ENCODE data around the gene KSR1. TPM values are rescaled to one million over a fixed set of nuclear protein-coding genes. Genes with fewer than 3 reads are reported as not detected.

KSR1 gene
- total and polyA plus RNA-seq, 2 donors (not counting 1 experiment from before 2014, with no cell fraction given): 5.3 to 10.1 TPM

GRCh38 chr17:27624539-27624938 is 168.3 kb downstream of the KSR1 start:
- no peaks in the 10 kb centered on the region for H3K36me3 ChIP-seq (ENCODE audit: control insufficient read depth, insufficient read depth, low read length)

GRCh38 chr17:27625856-27626255 is 169.6 kb downstream of the KSR1 start:
- Histone ChIP-seq H3K9ac (ENCODE audit: insufficient read depth, low read length) (no peak overlapping the region), H3K79me2 (ENCODE audit: control insufficient read depth, insufficient read depth, low read length) (no peaks in the 10 kb centered on the region)
- TF ChIP-seq EZH2 (IDR thresholded peaks at IDR 0.05; ENCODE audit: low read length, missing control alignments) (no peak), CTCF (conservative IDR thresholded peaks at IDR 0.05 in 1 of 2, IDR thresholded peaks at IDR 0.05 in 1 of 2; ENCODE audit: low read depth in 1 of 2, low read length in 2 of 2) (no peak)

More at GRCh38 chr17:27624539-27624938, 168.3 kb downstream of the KSR1 start:
- Histone ChIP-seq H3K4me3 (replicated peaks in 1 of 4; ENCODE audit: control extremely low read depth in 1 of 4, insufficient read depth in 1 of 4, low read depth in 3 of 4, low read length in 4 of 4) (no peak overlapping the region), H3K27me3 (ENCODE audit: control insufficient read depth, insufficient read depth, low read length) (no peaks in the 10 kb centered on the region), H3K9ac (ENCODE audit: insufficient read depth, low read length) (no peak overlapping the region), H3K79me2 (ENCODE audit: control insufficient read depth, insufficient read depth, low read length) (no peaks in the 10 kb centered on the region), H3K4me2 (ENCODE audit: extremely low read depth, insufficient read depth, low read length) (no peak overlapping the region), H4K20me1 (ENCODE audit: control insufficient read depth, extremely low read depth, insufficient read depth, low read length) (no peaks in the 10 kb centered on the region), H3K27ac (ENCODE audit: insufficient read depth, low read length) (no peak overlapping the region), H2AFZ (ENCODE audit: low read length) (no peak overlapping the region), H3K4me1 (ENCODE audit: control insufficient read depth, extremely low read depth, insufficient read depth, low read length) (no peaks in the 10 kb centered on the region), H3K9me3 (ENCODE audit: control insufficient read depth, insufficient read depth, low read depth, low read length) (no peaks in the 10 kb centered on the region)
- TF ChIP-seq EZH2 (IDR thresholded peaks at IDR 0.05; ENCODE audit: low read length, missing control alignments): no peak
- TF ChIP-seq CTCF (conservative IDR thresholded peaks at IDR 0.05 in 1 of 2, IDR thresholded peaks at IDR 0.05 in 1 of 2; ENCODE audit: low read depth in 1 of 2, low read length in 2 of 2): no peak
- no peak for DNase-seq (ENCODE audit: low read depth in 2 of 2)

GRCh38 chr17:27627514-27627913 is 171.3 kb downstream of the KSR1 start:
- Histone ChIP-seq H3K79me2 (ENCODE audit: control insufficient read depth, insufficient read depth, low read length) (no peaks in the 10 kb centered on the region), H3K4me1 (ENCODE audit: control insufficient read depth, extremely low read depth, insufficient read depth, low read length) (peaks cover 5% of the 10 kb centered on the region), H2AFZ (ENCODE audit: low read length) (no peak overlapping the region), H3K4me3 (replicated peaks in 1 of 4; ENCODE audit: control extremely low read depth in 1 of 4, insufficient read depth in 1 of 4, low read depth in 3 of 4, low read length in 4 of 4) (no peak overlapping the region), H3K4me2 (ENCODE audit: extremely low read depth, insufficient read depth, low read length) (no peak overlapping the region), H3K27me3 (ENCODE audit: control insufficient read depth, insufficient read depth, low read length) (no peaks in the 10 kb centered on the region), H4K20me1 (ENCODE audit: control insufficient read depth, extremely low read depth, insufficient read depth, low read length) (no peaks in the 10 kb centered on the region), H3K36me3 (ENCODE audit: control insufficient read depth, insufficient read depth, low read length) (no peaks in the 10 kb centered on the region), H3K9me3 (ENCODE audit: control insufficient read depth, insufficient read depth, low read depth, low read length) (no peaks in the 10 kb centered on the region), H3K27ac (ENCODE audit: insufficient read depth, low read length) (no peak overlapping the region), H3K9ac (ENCODE audit: insufficient read depth, low read length) (no peak overlapping the region)
- TF ChIP-seq CTCF (conservative IDR thresholded peaks at IDR 0.05 in 1 of 2, IDR thresholded peaks at IDR 0.05 in 1 of 2; ENCODE audit: low read depth in 1 of 2, low read length in 2 of 2): no peak
- no peak for TF ChIP-seq EZH2 (IDR thresholded peaks at IDR 0.05; ENCODE audit: low read length, missing control alignments)
- DNase-seq (ENCODE audit: low read depth in 2 of 2): no peak

More at GRCh38 chr17:27625856-27626255, 169.6 kb downstream of the KSR1 start:
- H3K9me3 ChIP-seq (ENCODE audit: control insufficient read depth, insufficient read depth, low read depth, low read length): no peaks in the 10 kb centered on the region
- H3K4me2 ChIP-seq (ENCODE audit: extremely low read depth, insufficient read depth, low read length): no peak overlapping the region
- no peaks in the 10 kb centered on the region for H3K27me3 ChIP-seq (ENCODE audit: control insufficient read depth, insufficient read depth, low read length)
- no peak overlapping the region for H3K4me3 ChIP-seq (replicated peaks in 1 of 4; ENCODE audit: control extremely low read depth in 1 of 4, insufficient read depth in 1 of 4, low read depth in 3 of 4, low read length in 4 of 4)
- H3K36me3 ChIP-seq (ENCODE audit: control insufficient read depth, insufficient read depth, low read length): no peaks in the 10 kb centered on the region
- no peak overlapping the region for H2AFZ ChIP-seq (ENCODE audit: low read length)
- no peaks in the 10 kb centered on the region for H3K4me1 ChIP-seq (ENCODE audit: control insufficient read depth, extremely low read depth, insufficient read depth, low read length)
- DNase-seq (ENCODE audit: low read depth in 2 of 2): no peak
- H3K27ac ChIP-seq (ENCODE audit: insufficient read depth, low read length): no peak overlapping the region
- no peaks in the 10 kb centered on the region for H4K20me1 ChIP-seq (ENCODE audit: control insufficient read depth, extremely low read depth, insufficient read depth, low read length)
